K562 (cell line): ENCODE data around the gene PPP1R13B. TPM values are rescaled to one million over a fixed set of nuclear protein-coding genes. Genes with fewer than 3 reads are reported as not detected.

Experiments used
- ATAC-seq: fragments of 200-7000 bp; cut with Tn5 transposase; 3 replicates; pipeline ENCODE4 v1.9.1; 2020; ENCODE audit warnings: moderate library complexity
- BruUV-seq: library from RNA; stranded (reverse); fragments of 400-500 nt; replicated peaks from 2 replicates; lab custom pipeline; 2021; lab: Mats Ljungman, UMichigan
- CTCF ChIA-PET: fragments of 300-600 bp; formaldehyde crosslinking; extraction: SDS; loops from one replicate; lab custom pipeline; 2021; ENCODE audit warnings: low intra/inter-chr PET ratio; lab: Yijun Ruan, JAX
- POLR2A ChIA-PET: fragments of 300-600, 350-650 bp; sonication (Branson Sonifier 250); formaldehyde crosslinking; extraction: SDS; loops from one replicate; lab custom pipeline; 2021; ENCODE audit warnings: antibody characterized with exemption, inconsistent platforms; lab: Yijun Ruan, JAX
- DNase-seq, 4 experiments: peaks; one replicate each; pipeline versions ENCODE4 v3.0.0 to v3.0.0-alpha.2; 2011 to 2018; ENCODE audit warnings: low spot score in 3 of 4, mixed read lengths in 3 of 4; ENCODE audit errors: extremely low read depth in 1 of 4
- FAIRE-seq: peaks from 2 replicates; lab custom pipeline; 2011; peaks lifted over from hg19 to GRCh38; lab: Jason Lieb, UNC
- H2AFZ ChIP-seq: 2 replicates; pipeline ENCODE4 v1.6.0; 2011; ENCODE audit warnings: low read depth, low read length, control low read depth, inconsistent platforms
- H3K27ac ChIP-seq: fragments of 200-600 bp; 3 replicates; pipeline ENCODE4 v1.8.0; 2011; ENCODE audit warnings: low read depth, mild to moderate bottlenecking, control low read depth, inconsistent platforms, low read length, moderate library complexity, mixed read lengths; ENCODE audit errors: extremely low read depth
- H3K27me3 ChIP-seq, 2 experiments: fragments of 300-600 bp in 1 of 2; 2 replicates in 1 of 2; 3 replicates in 1 of 2; pipeline versions ENCODE4 v1.6.0 to v1.8.0; 2011; ENCODE audit warnings: inconsistent platforms in 2 of 2, low read length in 2 of 2, mild to moderate bottlenecking in 1 of 2, mixed read lengths in 1 of 2, moderate library complexity in 1 of 2; ENCODE audit not compliant: control insufficient read depth in 2 of 2, insufficient read depth in 2 of 2
- H3K36me3 ChIP-seq: fragments of 300-600 bp; 3 replicates; pipeline ENCODE4 v1.8.0; 2011; ENCODE audit warnings: mild to moderate bottlenecking, low read length, inconsistent platforms; ENCODE audit not compliant: control insufficient read depth, insufficient read depth
- H3K4me1 ChIP-seq, 2 experiments: fragments of 200-600 bp in 1 of 2; replicated peaks in 1 of 2; 2 replicates in 1 of 2; 3 replicates in 1 of 2; pipeline versions ENCODE4 v1.5.1 to v1.8.0; 2011; ENCODE audit warnings: inconsistent platforms in 2 of 2, low read length in 2 of 2, mild to moderate bottlenecking in 1 of 2, mixed read lengths in 1 of 2, moderate library complexity in 1 of 2; ENCODE audit not compliant: control insufficient read depth in 2 of 2, insufficient read depth in 2 of 2
- H3K4me2 ChIP-seq: 2 replicates; pipeline ENCODE4 v1.6.1; 2011; ENCODE audit warnings: low read length, control low read depth, inconsistent platforms, mixed read lengths; ENCODE audit not compliant: insufficient read depth
- H3K4me3 ChIP-seq: fragments of 200-600 bp; sonication (generic), shearing (Covaris generic); 2 replicates; pipeline ENCODE4 v1.5.1; 2016; ENCODE audit warnings: control low read depth, inconsistent platforms
- H3K79me2 ChIP-seq: fragments of 200-600 bp; 3 replicates; pipeline ENCODE4 v1.8.0; 2011; ENCODE audit warnings: low read length, inconsistent platforms; ENCODE audit not compliant: control insufficient read depth, insufficient read depth
- H3K9ac ChIP-seq, 2 experiments: 2 replicates each; pipeline versions ENCODE4 v1.6.0 to v1.6.1; 2011; ENCODE audit warnings: low read depth in 2 of 2, low read length in 2 of 2, control low read depth in 1 of 2, inconsistent platforms in 1 of 2, mild to moderate bottlenecking in 1 of 2, mixed read lengths in 1 of 2; ENCODE audit not compliant: insufficient read depth in 1 of 2
- H3K9me1 ChIP-seq: one replicate; pipeline ENCODE4 v1.6.0; 2011; ENCODE audit warnings: inconsistent platforms, mild to moderate bottlenecking, low read length, moderate library complexity; ENCODE audit not compliant: control insufficient read depth, insufficient read depth
- H3K9me3 ChIP-seq: replicated peaks from 2 replicates; pipeline ENCODE4 v1.5.1; 2011; ENCODE audit warnings: low read depth, low read length, inconsistent platforms; ENCODE audit not compliant: control insufficient read depth, insufficient read depth
- H4K20me1 ChIP-seq: replicated peaks from 2 replicates; pipeline ENCODE4 v1.6.1; 2011; ENCODE audit warnings: low read length, inconsistent platforms, mixed read lengths; ENCODE audit not compliant: control insufficient read depth, insufficient read depth
- GATA2 ChIP-seq: sonication (generic); formaldehyde crosslinking; IDR thresholded peaks from 2 replicates; pipeline ENCODE4 v1.4.0; 2020; ENCODE audit warnings: mild to moderate bottlenecking, missing genetic modification reagents
- RBM22 ChIP-seq: fragments of 200-400 bp; formaldehyde crosslinking; IDR thresholded peaks from 2 replicates; pipeline ENCODE4 v1.6.1; 2018; ENCODE audit warnings: low read length, low read depth; ENCODE audit not compliant: poor library complexity, severe bottlenecking
- RBM25 ChIP-seq: fragments of 200-400 bp; formaldehyde crosslinking; IDR thresholded peaks from 2 replicates; pipeline ENCODE4 v1.6.1; 2018; ENCODE audit warnings: low read length, low read depth, moderate library complexity; ENCODE audit not compliant: severe bottlenecking
- ZC3H11A ChIP-seq: IDR thresholded peaks from 2 replicates; pipeline ENCODE4 v1.6.1; 2012; ENCODE audit warnings: low read depth, low read length, improper control_type of control experiment
- ZFP30 ChIP-seq: fragments of 250-450 bp; sonication (Bioruptor Pico); IDR thresholded peaks from 2 replicates; pipeline ENCODE4 v1.8.0; 2022; ENCODE audit warnings: moderate library complexity, mild to moderate bottlenecking, inconsistent platforms, borderline replicate concordance
- WGBS: fragments of 100-300 bp; shearing (Covaris generic); methylation state at CpG from one replicate; pipeline ENCODE4 v1.1.6; 2016; ENCODE audit warnings: low coverage, mixed read lengths; ENCODE audit not compliant: insufficient coverage; ENCODE audit errors: missing lambda C conversion rate; 5-methylcytosine and 5-hydroxymethylcytosine counted together
- in situ Hi-C: fragments of 300-500 bp; cut with MboI; formaldehyde crosslinking; loops from 4 replicates; pipeline ENCODE4 v1.15.0; 2018; ENCODE audit warnings: inconsistent platforms, mixed read lengths
- intact Hi-C: fragments of 100-400 bp; cut with micrococcal nuclease; formaldehyde crosslinking; loops from 2 replicates; pipeline ENCODE4 v1.14.2; 2022
- polyA plus RNA-seq, 8 experiments: library from polyadenylated mRNA; depleted of rRNA in 4 of 8; stranded (reverse) in 5 of 8; unstranded in 3 of 8; fragments of >200 nt; fragmentation: Nextera tagmentation in 2 of 8; fragmentation: Illumina TruSeq in 1 of 8; extraction: Ambion mirVana in 2 of 8; extraction: Trizol in 1 of 8; gene quantifications; 2 replicates each; pipeline versions ENCODE4 v1.2.1 to v1.2.3, GENCODE V29; 2011 to 2014; ENCODE audit warnings: inconsistent platforms in 1 of 8, missing spikeins in 1 of 8
- total RNA-seq, 7 experiments: library from RNA; depleted of rRNA in 6 of 7; stranded (reverse); fragments of >200 nt in 6 of 7; fragmentation: Illumina TruSeq in 2 of 7; extraction: Trizol in 2 of 7; gene quantifications; 2 replicates each; pipeline versions ENCODE4 v1.2.1 to v1.2.3, GENCODE V29; 2011 to 2021; ENCODE audit warnings: low replicate concordance in 1 of 7

The PPP1R13B gene
- total and polyA plus RNA-seq, 9 of the 15 experiments (the other 6 are each of a cell fraction or from before 2014, with no cell fraction given): 0.03 to 1.7 (median 0.15) TPM

DNA sequence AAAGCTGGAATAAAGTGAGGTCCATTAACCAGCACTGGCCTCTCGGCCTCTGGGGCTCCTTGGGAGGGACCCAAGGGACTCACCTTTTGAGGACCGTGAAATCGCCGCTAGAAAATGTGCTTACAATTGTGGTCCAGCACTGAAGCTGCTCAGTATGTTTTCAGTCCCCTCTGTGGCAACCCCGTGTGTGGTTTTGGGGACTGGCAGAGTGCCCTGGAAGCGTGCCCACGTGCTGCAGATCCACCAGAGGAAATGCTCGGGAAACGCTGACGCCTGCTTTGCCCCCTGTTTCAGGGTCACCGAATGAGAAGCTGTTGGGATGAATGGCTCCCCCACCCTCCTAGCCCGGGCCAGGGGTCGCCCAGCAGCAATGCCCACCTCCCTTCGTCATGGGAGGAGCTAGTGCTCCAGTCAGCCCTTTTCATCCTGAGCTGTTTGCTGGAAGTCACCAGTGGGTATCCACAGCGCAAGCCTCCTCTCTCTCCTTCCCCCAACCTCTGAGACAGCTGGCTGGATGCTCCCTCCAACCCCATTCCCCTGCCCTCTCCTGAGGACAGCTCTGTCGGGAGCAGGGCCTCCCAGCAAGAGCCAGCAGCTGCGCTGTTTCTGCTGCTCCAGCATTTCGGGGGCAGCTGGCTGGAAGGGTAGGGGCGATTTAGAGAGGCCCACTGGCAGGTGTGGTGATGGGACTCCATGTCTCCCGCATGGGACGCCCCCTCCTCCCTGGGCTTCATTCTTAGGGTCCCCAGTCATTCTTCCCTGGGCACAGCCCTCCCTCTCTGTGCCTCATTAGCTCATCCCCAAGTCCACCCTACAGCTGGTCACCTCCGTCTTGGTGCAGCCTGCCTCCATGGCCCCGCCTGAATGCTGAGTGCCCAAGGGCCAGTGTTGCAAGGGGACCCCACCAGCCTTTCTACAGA lies 33.2 kb upstream of the PPP1R13B start:
- no peak overlapping the region for H3K4me2 ChIP-seq
- H3K4me3 ChIP-seq: no peak overlapping the region
- intact Hi-C loops (no loop called here), in situ Hi-C loops (no loop called here)
- no peaks in the 10 kb centered on the region for H3K36me3 ChIP-seq
- ATAC-seq: no peak
- no peaks in the 10 kb centered on the region for H3K9me3 ChIP-seq
- no TSS peak for BruUV-seq
- no peaks in the 10 kb centered on the region for H3K9me1 ChIP-seq
- H2AFZ ChIP-seq: no peak overlapping the region
- FAIRE-seq: no peak
- 14% methylated on average over 14 of the region's 23 CpGs for WGBS
- CTCF ChIA-PET: no interaction called here
- no peaks in the 10 kb centered on the region for H4K20me1 ChIP-seq
- peaks cover 0 to 22% of the 10 kb centered on the region in 2 experiments; a peak in 2 of 5 replicates for H3K27me3 ChIP-seq
- no peak for TF ChIP-seq GATA2
- peaks cover 0 to 16% of the 10 kb centered on the region in 2 experiments; a peak in 2 of 5 replicates for H3K4me1 ChIP-seq
- no peak overlapping the region for H3K9ac ChIP-seq
- POLR2A ChIA-PET: interaction anchor here (0.6 to 1.6 kb wide), 2 partner anchors 8 to 62 kb away, joined by 3 to 6 read pairs; no protein-coding TSS in a partner anchor
- no peak for DNase-seq
- H3K27ac ChIP-seq: no peak overlapping the region
- no peaks in the 10 kb centered on the region for H3K79me2 ChIP-seq

GRCh38 chr14:103879570-103880347 lies 32.4 kb upstream of the PPP1R13B start:
- no TSS peak for BruUV-seq
- Histone ChIP-seq H3K9ac (peak overlapping the region in 1 of 2 experiments; percentile 17; a peak in 1 of 4 replicates), H3K36me3 (no peaks in the 10 kb centered on the region), H2AFZ (no peak overlapping the region), H3K27me3 (peaks cover 0 to 16% of the 10 kb centered on the region in 2 experiments; a peak in 2 of 5 replicates), H4K20me1 (no peaks in the 10 kb centered on the region), H3K9me1 (no peaks in the 10 kb centered on the region), H3K4me2 (no peak overlapping the region), H3K4me1 (peaks cover 0 to 13% of the 10 kb centered on the region in 2 experiments; a peak in 2 of 5 replicates), H3K9me3 (no peaks in the 10 kb centered on the region), H3K79me2 (no peaks in the 10 kb centered on the region), H3K4me3 (no peak overlapping the region), H3K27ac (no peak overlapping the region)
- CTCF ChIA-PET: no interaction called here
- peak; percentile 63 for ATAC-seq
- 47% methylated on average over 21 of the region's 34 CpGs for WGBS
- TF ChIP-seq RBM22 (no peak), ZFP30 (no peak), RBM25 (peak; percentile 64), ZC3H11A (no peak)
- POLR2A ChIA-PET: interaction anchor here (0.8 kb wide), 1 partner anchor 22 kb away, joined by 4 read pairs; no protein-coding TSS in a partner anchor
- in situ Hi-C loops: no loop called here
- intact Hi-C loops: no loop called here
- FAIRE-seq: no peak
- DNase-seq: peak in 3 of 4 experiments; percentile 17 to 25 (median 25)
